GM13977 (cell line): Measurements from ENCODE around the gene P3H2.

ENCODE experiments used
- DNase-seq: peaks from one replicate; pipeline ENCODE4 v3.0.0; 2012; ENCODE audit warnings: low spot score
- in situ Hi-C: fragments of 300-500 bp; cut with MboI; formaldehyde crosslinking; loops from one replicate; pipeline ENCODE4 v1.12.0; 2022; ENCODE audit warnings: low sequenced_read_pairs, low pct_unique_long_range_greater_than_20kb, mixed read lengths, inconsistent platforms; ENCODE audit not compliant: unreplicated experiment
- TF ChIP-seq, protein P1 (sequence below): IDR thresholded peaks from 2 replicates; pipeline ENCODE4 v1.5.1; 2012; ENCODE audit warnings: mild to moderate bottlenecking, control low read depth; ENCODE audit not compliant: insufficient read depth; ENCODE audit errors: extremely low read depth, missing control alignments

The P3H2 gene

DNA sequence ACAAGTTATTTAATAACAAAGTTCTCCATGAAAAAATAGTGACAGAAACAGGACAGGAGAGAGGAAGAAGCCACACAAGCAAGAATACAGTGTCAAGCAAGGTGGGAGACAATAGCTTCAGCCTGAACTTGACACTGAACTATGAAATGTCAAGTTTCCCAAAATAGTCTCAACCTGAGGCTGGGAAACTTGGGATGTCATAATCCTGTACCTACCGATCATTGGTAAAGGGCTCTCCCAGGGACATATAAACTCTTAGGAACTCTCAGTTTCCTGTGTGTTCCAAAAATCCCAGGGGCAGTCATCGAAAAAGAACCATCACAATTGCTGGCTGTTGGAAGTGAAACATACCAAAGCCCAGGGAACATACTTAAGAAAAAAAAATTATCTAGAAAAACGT, 211.6 kb downstream of the P3H2 start:
- in situ Hi-C loops: no loop called here
- DNase-seq: no peak
- TF ChIP-seq, protein P1, sequence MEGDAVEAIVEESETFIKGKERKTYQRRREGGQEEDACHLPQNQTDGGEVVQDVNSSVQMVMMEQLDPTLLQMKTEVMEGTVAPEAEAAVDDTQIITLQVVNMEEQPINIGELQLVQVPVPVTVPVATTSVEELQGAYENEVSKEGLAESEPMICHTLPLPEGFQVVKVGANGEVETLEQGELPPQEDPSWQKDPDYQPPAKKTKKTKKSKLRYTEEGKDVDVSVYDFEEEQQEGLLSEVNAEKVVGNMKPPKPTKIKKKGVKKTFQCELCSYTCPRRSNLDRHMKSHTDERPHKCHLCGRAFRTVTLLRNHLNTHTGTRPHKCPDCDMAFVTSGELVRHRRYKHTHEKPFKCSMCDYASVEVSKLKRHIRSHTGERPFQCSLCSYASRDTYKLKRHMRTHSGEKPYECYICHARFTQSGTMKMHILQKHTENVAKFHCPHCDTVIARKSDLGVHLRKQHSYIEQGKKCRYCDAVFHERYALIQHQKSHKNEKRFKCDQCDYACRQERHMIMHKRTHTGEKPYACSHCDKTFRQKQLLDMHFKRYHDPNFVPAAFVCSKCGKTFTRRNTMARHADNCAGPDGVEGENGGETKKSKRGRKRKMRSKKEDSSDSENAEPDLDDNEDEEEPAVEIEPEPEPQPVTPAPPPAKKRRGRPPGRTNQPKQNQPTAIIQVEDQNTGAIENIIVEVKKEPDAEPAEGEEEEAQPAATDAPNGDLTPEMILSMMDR: no peak

GRCh38 chr3:189908646-189909045, 212.1 kb downstream of the P3H2 start:
- TF ChIP-seq, protein P1: no peak
- DNase-seq: no peak
- in situ Hi-C loops: no loop called here

- DNase-seq: no peak
- in situ Hi-C loops: no loop called here
- TF ChIP-seq, protein P1: no peak
Measured at GRCh38 chr3:189907803-189908202, 212.9 kb downstream of the P3H2 start.
